GM18499 (cell line): ENCODE measurements around the gene ENO4.
A peak's percentile ranks its signal among the peaks of the same experiment; 100 is the strongest.

Experiments
- ATAC-seq: cut with Tn5 transposase; IDR thresholded peaks from one replicate; pipeline ENCODE4 v1.9.1; 2021; ENCODE audit warnings: moderate number of reproducible peaks; ENCODE audit not compliant: insufficient read depth, unreplicated experiment

The ENO4 gene

GRCh38 chr10:116828116-116828515 is 21.2 kb upstream of the ENO4 start:
- no peak for ATAC-seq

- ATAC-seq: no peak
These were observed 19.6 kb upstream of the ENO4 start for GRCh38 chr10:116829711-116830110.

DNA sequence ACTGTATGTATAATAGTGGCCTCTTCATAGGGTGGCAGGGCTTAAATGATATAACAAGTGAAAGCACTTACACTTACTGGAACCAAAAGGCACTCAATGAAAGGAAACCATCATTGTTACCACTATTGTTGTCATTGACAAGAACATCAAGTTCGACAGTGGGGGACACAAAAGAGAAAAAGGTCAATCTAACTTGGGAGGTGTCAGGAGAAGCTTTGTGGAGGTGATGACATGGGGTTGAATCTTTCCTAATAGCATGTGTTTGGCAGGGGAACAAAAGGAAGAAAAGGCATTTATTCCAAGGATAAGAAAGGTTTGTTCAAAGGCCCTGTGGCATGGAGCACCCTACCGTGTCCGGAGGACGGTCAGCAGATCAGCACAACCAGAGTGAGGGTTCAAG is 18.2 kb upstream of the ENO4 start:
- ATAC-seq: no peak

DNA sequence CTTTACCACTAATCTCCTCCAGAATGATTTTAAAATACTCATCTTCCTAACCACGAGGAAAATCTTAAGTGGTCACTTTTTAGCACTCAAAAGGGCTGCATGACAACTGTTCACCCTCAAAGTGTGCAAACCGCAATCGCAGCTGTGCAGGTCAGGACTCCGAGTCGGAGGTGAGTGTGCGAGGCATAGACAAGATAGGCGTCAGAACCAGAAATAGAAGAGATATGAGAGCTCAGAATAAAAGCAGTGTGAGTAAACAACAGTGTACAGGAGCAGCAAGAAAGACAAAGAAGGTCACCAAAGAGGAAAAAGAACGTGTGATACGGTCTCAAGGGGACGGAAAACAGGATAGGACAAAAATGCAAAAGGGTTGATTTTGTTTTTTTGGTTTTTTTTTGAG is 17.5 kb upstream of the ENO4 start:
- no peak for ATAC-seq

GRCh38 chr10:116833986-116834985 is 15.0 kb upstream of the ENO4 start:
- no peak for ATAC-seq

GRCh38 chr10:116835658-116836057 is 13.6 kb upstream of the ENO4 start:
- no peak for ATAC-seq

DNA sequence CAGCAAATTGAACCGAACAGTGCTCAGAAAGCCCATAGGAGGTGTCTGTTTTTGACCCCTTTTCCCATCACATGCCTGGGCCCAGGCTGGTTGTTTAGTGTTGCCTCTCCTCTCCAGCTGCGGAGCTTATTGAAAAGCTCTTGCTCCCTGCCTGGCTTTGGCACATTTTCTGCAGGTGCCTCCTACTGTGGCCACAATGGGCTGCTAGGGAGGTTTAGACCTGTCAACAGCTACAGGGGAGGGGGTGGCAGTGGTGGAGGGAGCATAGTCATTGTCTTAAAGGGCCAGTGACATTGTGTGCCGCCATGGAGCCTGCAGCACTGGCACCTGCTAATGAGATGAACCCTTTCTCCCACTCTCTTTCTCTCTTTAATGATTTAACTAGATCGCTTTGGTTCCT is 13.2 kb upstream of the ENO4 start:
- no peak for ATAC-seq

- ATAC-seq: no peak
These were observed 12.3 kb upstream of the ENO4 start for GRCh38 chr10:116836902-116837523.

GRCh38 chr10:116838143-116838725 is 11.1 kb upstream of the ENO4 start:
- ATAC-seq: no peak

DNA sequence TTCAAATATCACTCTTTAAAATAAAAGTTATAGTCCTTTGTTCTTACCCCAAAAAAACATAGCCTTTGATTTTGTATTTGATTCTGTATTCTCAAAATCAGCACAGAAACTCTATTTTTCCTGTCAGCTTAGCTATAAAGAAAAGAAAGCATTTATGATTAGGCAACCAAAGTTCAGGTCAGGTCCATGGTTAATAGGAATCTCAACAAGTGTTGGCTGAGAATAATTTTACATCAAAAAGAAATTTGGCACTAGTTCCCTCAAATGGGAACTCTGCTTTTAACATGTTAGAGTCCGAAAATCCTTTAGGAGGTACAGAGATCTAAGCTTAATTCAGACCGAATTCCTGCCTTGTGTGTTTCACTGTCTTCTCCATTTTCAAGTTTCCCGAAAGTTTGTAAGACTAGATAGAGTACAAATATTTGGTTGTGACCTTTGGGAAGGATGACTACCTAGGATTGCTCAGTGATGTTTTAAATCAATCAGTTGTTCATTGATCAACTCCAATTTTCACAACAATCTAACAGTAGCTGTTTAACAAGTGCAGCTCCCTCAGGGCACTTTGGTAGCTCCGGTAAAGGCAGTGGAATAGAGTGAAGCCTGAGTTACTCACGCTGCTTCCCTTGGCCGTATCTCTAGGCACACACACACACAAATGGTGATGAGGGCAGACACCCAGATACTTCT is 8.8 kb upstream of the ENO4 start:
- ATAC-seq: no peak

- ATAC-seq: no peak
These were observed 3.5 kb upstream of the ENO4 start for GRCh38 chr10:116845823-116846222.

DNA sequence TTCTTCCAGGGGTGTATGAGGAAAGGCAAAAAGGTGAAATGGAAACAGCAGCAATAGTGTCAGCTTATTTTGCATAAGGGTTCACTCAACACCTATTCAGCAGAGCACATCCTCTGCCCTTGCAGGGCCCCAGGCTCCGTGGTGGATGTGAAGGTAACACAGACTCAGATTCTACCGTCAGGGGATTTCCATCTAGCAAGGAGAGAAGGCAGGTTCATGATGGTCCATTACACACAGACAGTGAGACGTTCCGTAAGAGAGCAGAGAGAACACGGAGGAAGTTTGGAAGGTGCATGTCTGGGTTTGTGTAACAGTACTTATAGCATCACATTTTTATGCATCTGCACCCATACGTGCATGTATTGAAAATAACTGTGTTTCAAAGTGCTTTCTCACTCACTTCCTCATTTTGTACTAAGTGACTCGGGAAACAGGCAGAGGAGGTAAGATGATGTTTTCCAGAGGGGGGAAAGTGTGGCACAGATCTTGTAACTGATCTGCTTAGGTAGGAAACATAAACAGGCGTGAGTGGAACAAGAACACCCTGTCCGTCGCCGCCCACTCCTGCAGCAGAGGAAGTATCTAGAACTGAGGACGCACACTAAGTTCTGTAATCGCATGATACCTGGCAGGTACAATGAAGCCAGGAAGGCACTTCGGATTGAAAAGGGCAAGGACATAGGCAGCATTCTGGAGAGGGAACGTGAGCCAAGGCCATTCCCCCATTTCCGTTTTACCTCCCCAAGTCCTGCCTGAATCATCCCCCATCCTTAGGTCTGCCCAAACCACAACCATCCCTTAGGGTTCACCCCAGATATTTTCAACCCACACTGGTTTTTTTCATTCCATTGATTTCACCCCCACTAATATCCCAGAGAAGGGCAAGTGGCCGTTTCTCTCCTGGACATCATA is 1.0 kb upstream of the ENO4 start:
- peak; percentile 75 for ATAC-seq

DNA sequence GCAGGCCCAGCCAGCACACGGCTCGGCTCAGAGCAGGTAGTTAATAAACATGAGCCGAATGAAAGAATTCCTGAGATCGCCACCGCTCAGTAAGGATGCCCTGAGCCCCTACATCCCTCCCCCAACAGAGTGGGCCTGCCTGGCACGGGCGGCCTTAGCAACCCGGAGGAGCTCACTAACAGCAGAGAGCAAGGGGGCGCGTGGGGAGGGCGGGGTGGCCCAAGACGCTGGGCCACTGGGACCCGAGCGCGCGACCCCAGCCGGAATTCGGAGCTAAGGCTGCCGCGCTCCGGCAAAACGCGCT is 403 bp upstream of the ENO4 start:
- ATAC-seq: no peak

DNA sequence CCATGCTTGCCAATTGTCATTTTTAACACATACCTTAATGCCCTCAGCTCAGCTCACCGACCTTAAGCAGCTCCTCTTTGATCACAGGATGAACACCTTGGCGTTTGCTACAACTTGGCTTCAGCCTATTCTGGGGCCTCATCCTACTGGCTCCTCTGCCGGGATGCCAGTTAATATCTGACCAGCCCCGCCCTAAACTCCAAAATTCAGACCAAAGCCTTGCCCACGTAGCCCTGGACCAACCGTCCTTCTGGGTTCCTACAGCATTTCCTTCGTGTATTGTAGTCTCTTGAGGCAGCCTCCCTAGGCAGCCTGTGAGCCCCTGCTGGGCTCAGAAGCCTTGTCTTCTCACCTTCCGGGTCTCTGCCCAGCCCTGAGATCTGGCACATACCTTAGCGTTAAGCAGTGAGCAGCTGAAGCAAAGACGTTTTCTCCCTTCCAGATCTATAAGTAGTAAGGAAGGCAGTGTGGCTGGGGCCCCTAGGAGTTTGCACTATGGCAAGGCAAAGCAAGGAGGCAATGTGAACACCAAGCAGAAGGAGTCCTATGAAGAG is 836 bp downstream of the ENO4 start:
- no peak for ATAC-seq

- ATAC-seq: no peak
These were observed 2.9 kb downstream of the ENO4 start for GRCh38 chr10:116852246-116852645.

DNA sequence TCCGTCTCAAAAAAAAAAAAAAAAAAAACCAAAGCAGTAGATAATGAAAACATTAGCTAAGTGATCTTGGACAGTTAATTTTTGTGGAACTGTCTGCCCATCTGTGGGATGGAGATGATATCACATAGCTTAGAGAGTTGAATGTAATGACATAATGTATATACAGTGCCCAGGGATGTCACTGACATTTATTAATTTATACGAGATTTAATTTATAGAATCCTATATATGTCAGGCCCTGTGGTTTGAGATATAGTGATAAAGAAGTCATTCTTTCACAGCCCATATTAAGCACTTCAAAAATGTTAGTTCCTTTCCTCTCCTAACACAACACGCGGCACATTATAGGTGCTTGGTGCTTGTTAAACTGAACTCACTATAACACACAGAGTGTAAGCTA is 4.0 kb downstream of the ENO4 start:
- no peak for ATAC-seq

- ATAC-seq: no peak
These were observed 4.4 kb downstream of the ENO4 start for GRCh38 chr10:116853701-116854100.

DNA sequence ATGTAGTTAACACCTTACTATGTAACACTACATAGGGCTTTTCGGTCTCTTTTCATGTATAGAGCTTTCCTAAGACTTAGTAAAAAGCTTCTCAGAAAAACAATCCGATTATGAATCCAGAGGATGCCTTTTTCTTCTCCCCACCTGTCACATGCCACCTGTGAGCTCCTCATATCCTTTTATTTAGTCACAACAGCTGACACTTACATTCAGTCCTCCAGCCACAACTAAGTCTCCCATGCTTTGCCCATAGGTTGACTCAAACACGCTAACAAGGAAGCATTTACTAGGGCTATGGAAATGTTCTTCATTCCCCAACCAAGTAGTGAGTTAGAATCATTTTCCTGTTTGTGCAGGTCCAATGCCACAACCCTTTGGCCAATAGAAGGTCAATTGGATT is 7.9 kb downstream of the ENO4 start:
- no peak for ATAC-seq

- ATAC-seq: no peak
These were observed 12.5 kb downstream of the ENO4 start for GRCh38 chr10:116861796-116862195.

- ATAC-seq: no peak
These were observed 15.1 kb downstream of the ENO4 start for GRCh38 chr10:116864436-116864835.
